ENCODE results near the gene DQX1. TPM values are rescaled to one million over a fixed set of nuclear protein-coding genes. Genes with fewer than 3 reads are reported as not detected.
A peak's percentile ranks its signal among the peaks of the same experiment; 100 is the strongest.

DQX1 gene
- total and polyA plus RNA-seq, 2 experiments from 2014 or later: not detected

- peaks cover 7% of the 10 kb centered on the region for H3K4me1 ChIP-seq (ENCODE audit: insufficient read depth)
- H3K27ac ChIP-seq: no peak overlapping the region
- DNase-seq: no peak
- H2AFZ ChIP-seq: no peak overlapping the region
- peaks cover 11% of the 10 kb centered on the region for H3K27me3 ChIP-seq (replicated peaks; ENCODE audit: insufficient read depth)
- 60 to 63% methylated on average over 9 of the region's 9 CpGs for WGBS, 2 experiments (ENCODE audit: low coverage in 1 of 2, low lambda C conversion rate in 2 of 2, missing lambda C conversion rate in 2 of 2)
- no peak for TF ChIP-seq EZH2phosphoT487 (IDR thresholded peaks at IDR 0.05; ENCODE audit: insufficient read depth, low read depth)
- H3K4me3 ChIP-seq: no peak overlapping the region
- H3K9me3 ChIP-seq (ENCODE audit: low read depth): no peaks in the 10 kb centered on the region
- H3K9ac ChIP-seq: no peak overlapping the region
- H3K79me2 ChIP-seq (ENCODE audit: insufficient read depth): peaks cover 23% of the 10 kb centered on the region
- H3K4me2 ChIP-seq (ENCODE audit: unreplicated experiment): no peak overlapping the region
- H3K36me3 ChIP-seq (ENCODE audit: low read depth): 0 out of 2 replicates have a peak, but pooled peaks cover 11% of the 10 kb centered on the region
- in situ Hi-C loops (cut with MboI): no loop called here
- no peaks in the 10 kb centered on the region for H4K20me1 ChIP-seq (ENCODE audit: insufficient read depth)
- H3F3A ChIP-seq (ENCODE audit: insufficient read depth): no peaks in the 10 kb centered on the region
- H3K9me2 ChIP-seq (ENCODE audit: insufficient read depth): no peaks in the 10 kb centered on the region
Measured at GRCh38 chr2:74524005-74524404, 2.0 kb downstream of the DQX1 start.

DNA sequence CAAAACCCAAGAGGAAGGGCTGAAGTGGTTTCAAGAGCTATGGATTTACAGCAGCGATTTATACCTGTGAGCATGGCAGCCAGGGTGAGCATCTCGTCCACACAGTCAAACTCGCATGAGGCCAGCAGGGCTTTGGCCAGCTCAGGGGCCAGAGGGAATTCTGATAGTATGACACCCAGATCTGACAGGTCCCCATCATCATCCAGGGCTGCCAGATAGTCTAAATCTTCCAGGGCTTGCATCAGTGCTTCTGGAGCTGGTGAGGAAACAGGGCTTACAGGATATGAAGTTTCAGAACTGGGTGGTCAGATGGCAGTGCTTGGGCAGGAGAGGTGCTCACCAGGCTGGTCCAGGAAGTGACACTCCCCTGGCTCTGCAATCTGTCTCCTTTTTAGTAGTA lies 3.5 kb downstream of the DQX1 start:
- peaks cover 8% of the 10 kb centered on the region for H3K79me2 ChIP-seq (ENCODE audit: insufficient read depth)
- in situ Hi-C loops (cut with MboI): no loop called here
- H3K9me3 ChIP-seq (ENCODE audit: low read depth): no peaks in the 10 kb centered on the region
- DNase-seq: no peak
- no peaks in the 10 kb centered on the region for H3K4me1 ChIP-seq (ENCODE audit: insufficient read depth)
- H3K27ac ChIP-seq: no peak overlapping the region
- H3K36me3 ChIP-seq (ENCODE audit: low read depth): 0 out of 2 replicates have a peak, but pooled peaks cover 11% of the 10 kb centered on the region
- no peak overlapping the region for H2AFZ ChIP-seq
- H3K9me2 ChIP-seq (ENCODE audit: insufficient read depth): no peaks in the 10 kb centered on the region
- H3K27me3 ChIP-seq (replicated peaks; ENCODE audit: insufficient read depth): peaks cover 26% of the 10 kb centered on the region
- TF ChIP-seq EZH2 (IDR thresholded peaks at IDR 0.05; ENCODE audit: insufficient read depth, poor library complexity, severe bottlenecking) (no peak), EZH2phosphoT487 (IDR thresholded peaks at IDR 0.05; ENCODE audit: insufficient read depth, low read depth) (no peak)
- H3K9ac ChIP-seq: no peak overlapping the region
- H3K4me2 ChIP-seq (ENCODE audit: unreplicated experiment): no peak overlapping the region
- WGBS, 2 experiments (ENCODE audit: low coverage in 1 of 2, low lambda C conversion rate in 2 of 2, missing lambda C conversion rate in 2 of 2): 67 to 71% methylated on average over 3 of the region's 3 CpGs
- H3K4me3 ChIP-seq: no peak overlapping the region
- no peaks in the 10 kb centered on the region for H4K20me1 ChIP-seq (ENCODE audit: insufficient read depth)
- no peaks in the 10 kb centered on the region for H3F3A ChIP-seq (ENCODE audit: insufficient read depth)

- no peaks in the 10 kb centered on the region for H4K20me1 ChIP-seq (ENCODE audit: insufficient read depth)
- H3K9me2 ChIP-seq (ENCODE audit: insufficient read depth): no peaks in the 10 kb centered on the region
- no peaks in the 10 kb centered on the region for H3K79me2 ChIP-seq (ENCODE audit: insufficient read depth)
- H3K4me3 ChIP-seq: no peak overlapping the region
- H3K27ac ChIP-seq: no peak overlapping the region
- H3K36me3 ChIP-seq (ENCODE audit: low read depth): no peaks in the 10 kb centered on the region
- H2AFZ ChIP-seq: no peak overlapping the region
- no peak for DNase-seq
- no peak for TF ChIP-seq EZH2 (IDR thresholded peaks at IDR 0.05; ENCODE audit: insufficient read depth, poor library complexity, severe bottlenecking)
- TF ChIP-seq EZH2phosphoT487 (IDR thresholded peaks at IDR 0.05; ENCODE audit: insufficient read depth, low read depth): no peak
- peaks cover 84% of the 10 kb centered on the region for H3K27me3 ChIP-seq (replicated peaks; ENCODE audit: insufficient read depth)
- H3K4me2 ChIP-seq (ENCODE audit: unreplicated experiment): no peak overlapping the region
- H3K4me1 ChIP-seq (ENCODE audit: insufficient read depth): no peaks in the 10 kb centered on the region
- H3K9ac ChIP-seq: no peak overlapping the region
- no peaks in the 10 kb centered on the region for H3K9me3 ChIP-seq (ENCODE audit: low read depth)
- 60 to 66% methylated on average over 13 of the region's 13 CpGs for WGBS, 2 experiments (ENCODE audit: low coverage in 1 of 2, low lambda C conversion rate in 2 of 2, missing lambda C conversion rate in 2 of 2)
- no peaks in the 10 kb centered on the region for H3F3A ChIP-seq (ENCODE audit: insufficient read depth)
- in situ Hi-C loops (cut with MboI): no loop called here
Measured at GRCh38 chr2:74516650-74517049, 9.4 kb downstream of the DQX1 start.

- WGBS, 2 experiments (ENCODE audit: low coverage in 1 of 2, low lambda C conversion rate in 2 of 2, missing lambda C conversion rate in 2 of 2): 12% methylated on average over 57 to 61 of the region's 72 CpGs
- peaks cover 86% of the 10 kb centered on the region for H3K27me3 ChIP-seq (replicated peaks; ENCODE audit: insufficient read depth)
- in situ Hi-C loops (cut with MboI): no loop called here
- peak; percentile 59 for DNase-seq
- no peak overlapping the region for H3K9ac ChIP-seq
- no peaks in the 10 kb centered on the region for H3K9me2 ChIP-seq (ENCODE audit: insufficient read depth)
- H3K79me2 ChIP-seq (ENCODE audit: insufficient read depth): no peaks in the 10 kb centered on the region
- no peak overlapping the region for H2AFZ ChIP-seq
- no peak for TF ChIP-seq EZH2 (IDR thresholded peaks at IDR 0.05; ENCODE audit: insufficient read depth, poor library complexity, severe bottlenecking)
- TF ChIP-seq EZH2phosphoT487 (IDR thresholded peaks at IDR 0.05; ENCODE audit: insufficient read depth, low read depth): no peak
- no peak overlapping the region for H3K4me2 ChIP-seq (ENCODE audit: unreplicated experiment)
- H3K9me3 ChIP-seq (ENCODE audit: low read depth): no peaks in the 10 kb centered on the region
- H3K4me1 ChIP-seq (ENCODE audit: insufficient read depth): no peaks in the 10 kb centered on the region
- no peak overlapping the region for H3K4me3 ChIP-seq
- H3F3A ChIP-seq (ENCODE audit: insufficient read depth): no peaks in the 10 kb centered on the region
- H4K20me1 ChIP-seq (ENCODE audit: insufficient read depth): no peaks in the 10 kb centered on the region
- H3K36me3 ChIP-seq (ENCODE audit: low read depth): no peaks in the 10 kb centered on the region
- H3K27ac ChIP-seq: no peak overlapping the region
Measured at GRCh38 chr2:74515981-74516633, 9.9 kb downstream of the DQX1 start.
